DND-41 (cell line): ENCODE measurements around the gene LAMTOR4.

ENCODE experiments used
- ATAC-seq: fragments of 200-7000 bp; cut with Tn5 transposase; 3 replicates; pipeline ENCODE4 v1.9.1; 2021; ENCODE audit warnings: low read depth; ENCODE audit not compliant: insufficient read depth
- DNase-seq: peaks from one replicate; pipeline ENCODE4 v3.0.0-alpha.2; 2020
- H2AFZ ChIP-seq: 2 replicates; pipeline ENCODE4 v1.6.0; 2012; ENCODE audit warnings: low read depth, low read length
- H3K27ac ChIP-seq: 2 replicates; pipeline ENCODE4 v1.5.1; 2012; ENCODE audit warnings: low read length, inconsistent platforms
- H3K27me3 ChIP-seq: fragments of 200-600 bp; sonication (generic); 2 replicates; pipeline ENCODE4 v1.6.0; 2012; ENCODE audit warnings: low read length, mild to moderate bottlenecking, inconsistent platforms; ENCODE audit not compliant: insufficient read depth, poor library complexity
- H3K36me3 ChIP-seq: 2 replicates; pipeline ENCODE4 v1.5.1; 2012; ENCODE audit warnings: low read length, inconsistent platforms; ENCODE audit not compliant: insufficient read depth
- H3K4me1 ChIP-seq: 2 replicates; pipeline ENCODE4 v1.5.1; 2012; ENCODE audit warnings: mild to moderate bottlenecking, low read length; ENCODE audit not compliant: insufficient read depth
- H3K4me2 ChIP-seq: 2 replicates; pipeline ENCODE4 v1.6.0; 2012; ENCODE audit warnings: mild to moderate bottlenecking, moderate library complexity, low read length, inconsistent platforms; ENCODE audit not compliant: insufficient read depth
- H3K4me3 ChIP-seq, 2 experiments: fragments of 200-600 bp in 1 of 2; shearing (Covaris generic) in 1 of 2; 2 replicates each; pipeline ENCODE4 v1.5.1; 2012 to 2016; ENCODE audit warnings: inconsistent platforms in 2 of 2, low read length in 2 of 2, mild to moderate bottlenecking in 2 of 2, low read depth in 1 of 2, moderate library complexity in 1 of 2
- H3K79me2 ChIP-seq: 2 replicates; pipeline ENCODE4 v1.6.0; 2012; ENCODE audit warnings: low read length, inconsistent platforms; ENCODE audit not compliant: insufficient read depth
- H3K9ac ChIP-seq: 2 replicates; pipeline ENCODE4 v1.6.0; 2012; ENCODE audit warnings: low read depth, mild to moderate bottlenecking, inconsistent platforms, low read length, moderate library complexity
- H3K9me3 ChIP-seq: 2 replicates; pipeline ENCODE4 v1.5.1; 2012; ENCODE audit warnings: low read length, moderate library complexity, mild to moderate bottlenecking, inconsistent platforms; ENCODE audit not compliant: insufficient read depth, severe bottlenecking
- H4K20me1 ChIP-seq: 2 replicates; pipeline ENCODE4 v1.6.0; 2012; ENCODE audit warnings: low read length; ENCODE audit not compliant: insufficient read depth
- CTCF ChIP-seq: IDR thresholded peaks from 2 replicates; pipeline ENCODE4 v1.5.1; 2012; ENCODE audit warnings: borderline replicate concordance, low read length, moderate library complexity, mild to moderate bottlenecking; ENCODE audit not compliant: poor library complexity, severe bottlenecking; ENCODE audit errors: extremely low read depth
- EZH2 ChIP-seq: IDR thresholded peaks from 3 replicates; pipeline ENCODE4 v1.6.1; 2012; ENCODE audit warnings: borderline replicate concordance, low read depth, mild to moderate bottlenecking, moderate library complexity, low read length, inconsistent platforms; ENCODE audit not compliant: severe bottlenecking

Gene LAMTOR4

GRCh38 chr7:100185726-100186125 is 37.0 kb downstream of the LAMTOR4 start:
- no peaks in the 10 kb centered on the region for H4K20me1 ChIP-seq
- no peak overlapping the region for H3K4me2 ChIP-seq
- no peaks in the 10 kb centered on the region for H3K27me3 ChIP-seq
- H3K79me2 ChIP-seq, result no peaks in the 10 kb centered on the region
- no peaks in the 10 kb centered on the region for H3K9me3 ChIP-seq
- H3K4me3 ChIP-seq, result no peak overlapping the region
- H3K9ac ChIP-seq, result no peak overlapping the region
- H3K27ac ChIP-seq, result no peak overlapping the region
- no peaks in the 10 kb centered on the region for H3K36me3 ChIP-seq
- DNase-seq, result no peak
- no peak overlapping the region for H2AFZ ChIP-seq
- TF ChIP-seq EZH2, result no peak
- TF ChIP-seq CTCF, result no peak
- no peak for ATAC-seq
- H3K4me1 ChIP-seq, result peaks cover 9% of the 10 kb centered on the region

GRCh38 chr7:100189061-100189460 is 40.3 kb downstream of the LAMTOR4 start:
- no peak for TF ChIP-seq EZH2
- no peak for TF ChIP-seq CTCF
- H3K4me1 ChIP-seq, result no peaks in the 10 kb centered on the region
- no peak overlapping the region for H3K4me2 ChIP-seq

GRCh38 chr7:100190048-100190711 is 41.5 kb downstream of the LAMTOR4 start:
- H3K27me3 ChIP-seq, result no peaks in the 10 kb centered on the region
- H3K4me3 ChIP-seq, result no peak overlapping the region
- no peak overlapping the region for H2AFZ ChIP-seq
- H3K36me3 ChIP-seq, result no peaks in the 10 kb centered on the region
- TF ChIP-seq CTCF (peak; percentile 41), EZH2 (no peak)
- DNase-seq (no peak), ATAC-seq (peak; percentile 47; the same call in 1 of the 3 replicates)
- H3K4me1 ChIP-seq, result no peaks in the 10 kb centered on the region
- H3K79me2 ChIP-seq, result no peaks in the 10 kb centered on the region
- no peak overlapping the region for H3K27ac ChIP-seq
- no peaks in the 10 kb centered on the region for H4K20me1 ChIP-seq
- no peaks in the 10 kb centered on the region for H3K9me3 ChIP-seq
- H3K9ac ChIP-seq, result no peak overlapping the region
- H3K4me2 ChIP-seq, result no peak overlapping the region

More at GRCh38 chr7:100189061-100189460, 40.3 kb downstream of the LAMTOR4 start:
- Histone ChIP-seq H3K79me2 (no peaks in the 10 kb centered on the region), H3K36me3 (no peaks in the 10 kb centered on the region), H3K4me3 (no peak overlapping the region), H3K9me3 (no peaks in the 10 kb centered on the region), H4K20me1 (no peaks in the 10 kb centered on the region), H2AFZ (no peak overlapping the region), H3K9ac (no peak overlapping the region), H3K27ac (no peak overlapping the region), H3K27me3 (no peaks in the 10 kb centered on the region)
- ATAC-seq (no peak), DNase-seq (no peak)
